Measurements from ENCODE around the gene RBM20. TPM values are rescaled to one million over a fixed set of nuclear protein-coding genes. Genes with fewer than 3 reads are reported as not detected.

The RBM20 gene
- total RNA-seq, 1 donor from 2014 or later, result 0.58 TPM

DNA sequence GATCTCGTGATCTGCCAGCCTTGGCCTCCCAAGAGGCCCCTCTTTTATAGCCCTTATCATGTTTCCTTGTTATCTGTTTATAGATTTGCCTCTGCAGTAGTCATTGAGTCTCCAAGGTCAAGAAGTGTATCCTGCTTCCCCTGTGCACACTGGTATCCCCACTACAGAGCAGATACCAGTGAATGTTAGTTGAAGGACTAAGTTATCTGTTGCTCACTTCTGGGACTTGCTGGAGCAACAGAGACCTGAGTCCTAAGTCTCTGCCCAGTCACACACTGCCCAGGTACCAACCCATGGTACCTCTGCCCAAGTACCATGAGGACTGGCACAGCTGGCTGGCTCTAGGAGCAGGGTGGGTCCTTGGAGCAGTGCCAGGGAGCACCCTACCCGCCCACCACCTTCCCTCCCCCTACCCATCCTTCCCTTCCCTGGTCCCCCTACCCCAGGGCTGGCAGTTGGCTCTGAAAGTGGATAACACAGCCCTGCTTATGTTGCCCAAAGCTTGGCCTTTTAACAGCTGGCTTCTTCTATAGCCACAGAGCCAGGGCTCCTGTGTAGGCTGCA, 201.1 kb downstream of the RBM20 start:
- H3K4me1 Mint-ChIP-seq, result peaks cover 18% of the 10 kb centered on the region
- no peak for DNase-seq (ENCODE audit: low read depth, low spot score)
- H3K4me3 Mint-ChIP-seq, result no peak overlapping the region
- H3K36me3 Mint-ChIP-seq (ENCODE audit: low read depth), result no peaks in the 10 kb centered on the region
- H3K27me3 Mint-ChIP-seq (ENCODE audit: low read depth), result no peaks in the 10 kb centered on the region
- H3K27ac Mint-ChIP-seq (ENCODE audit: unreplicated experiment), result peak overlapping the region; percentile 87
- TF ChIP-seq, protein P1, sequence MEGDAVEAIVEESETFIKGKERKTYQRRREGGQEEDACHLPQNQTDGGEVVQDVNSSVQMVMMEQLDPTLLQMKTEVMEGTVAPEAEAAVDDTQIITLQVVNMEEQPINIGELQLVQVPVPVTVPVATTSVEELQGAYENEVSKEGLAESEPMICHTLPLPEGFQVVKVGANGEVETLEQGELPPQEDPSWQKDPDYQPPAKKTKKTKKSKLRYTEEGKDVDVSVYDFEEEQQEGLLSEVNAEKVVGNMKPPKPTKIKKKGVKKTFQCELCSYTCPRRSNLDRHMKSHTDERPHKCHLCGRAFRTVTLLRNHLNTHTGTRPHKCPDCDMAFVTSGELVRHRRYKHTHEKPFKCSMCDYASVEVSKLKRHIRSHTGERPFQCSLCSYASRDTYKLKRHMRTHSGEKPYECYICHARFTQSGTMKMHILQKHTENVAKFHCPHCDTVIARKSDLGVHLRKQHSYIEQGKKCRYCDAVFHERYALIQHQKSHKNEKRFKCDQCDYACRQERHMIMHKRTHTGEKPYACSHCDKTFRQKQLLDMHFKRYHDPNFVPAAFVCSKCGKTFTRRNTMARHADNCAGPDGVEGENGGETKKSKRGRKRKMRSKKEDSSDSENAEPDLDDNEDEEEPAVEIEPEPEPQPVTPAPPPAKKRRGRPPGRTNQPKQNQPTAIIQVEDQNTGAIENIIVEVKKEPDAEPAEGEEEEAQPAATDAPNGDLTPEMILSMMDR (conservative IDR thresholded peaks at IDR 0.05), result no peak
- H3K9me3 Mint-ChIP-seq, result no peaks in the 10 kb centered on the region

DNA sequence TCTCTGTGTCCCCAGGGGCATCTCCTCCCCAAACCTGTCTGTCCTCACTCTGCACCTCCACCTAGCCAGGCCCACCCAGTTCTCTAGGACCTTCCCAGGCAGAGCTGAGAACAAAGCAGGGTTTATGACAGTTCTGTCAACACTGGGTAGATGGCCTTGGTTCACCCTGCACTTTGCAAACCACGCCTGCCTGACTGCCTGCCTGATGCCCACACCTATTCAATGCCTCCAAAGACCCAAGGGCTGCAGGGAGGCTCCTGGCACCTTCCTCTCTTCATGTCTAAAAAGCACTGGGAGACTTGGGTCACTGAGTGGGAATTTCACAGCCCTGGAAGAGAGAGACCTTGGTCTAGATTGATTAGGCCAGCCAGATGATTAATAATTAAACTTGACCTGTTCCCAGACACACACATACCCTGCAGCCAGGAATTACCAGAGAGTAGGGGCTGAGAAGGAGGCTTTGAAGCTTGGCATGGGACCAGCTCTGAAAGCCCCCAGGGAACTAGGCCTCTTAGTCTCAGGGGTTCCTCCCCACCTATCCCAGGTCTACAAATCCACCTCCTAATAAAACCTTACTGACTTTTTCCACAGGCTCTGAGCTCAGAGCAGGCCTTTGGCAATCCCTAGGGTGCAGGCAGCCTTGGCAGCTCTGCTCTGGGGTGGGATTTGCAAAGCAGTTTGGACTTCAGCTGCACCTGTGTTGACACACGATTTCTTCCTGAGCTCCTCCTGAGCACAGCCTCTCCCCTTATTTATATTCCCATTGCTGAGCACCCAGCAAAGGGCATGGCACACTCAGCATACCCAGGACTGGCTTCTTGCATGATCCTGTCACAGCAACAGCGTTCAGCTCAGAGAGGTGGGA, 201.9 kb downstream of the RBM20 start:
- peaks cover 21% of the 10 kb centered on the region for H3K4me1 Mint-ChIP-seq
- no peaks in the 10 kb centered on the region for H3K27me3 Mint-ChIP-seq (ENCODE audit: low read depth)
- no peak for DNase-seq (ENCODE audit: low read depth, low spot score)
- no peaks in the 10 kb centered on the region for H3K9me3 Mint-ChIP-seq
- no peak overlapping the region for H3K27ac Mint-ChIP-seq (ENCODE audit: unreplicated experiment)
- TF ChIP-seq, protein P1 (conservative IDR thresholded peaks at IDR 0.05), result no peak
- H3K4me3 Mint-ChIP-seq, result no peak overlapping the region
- H3K36me3 Mint-ChIP-seq (ENCODE audit: low read depth), result no peaks in the 10 kb centered on the region

DNA sequence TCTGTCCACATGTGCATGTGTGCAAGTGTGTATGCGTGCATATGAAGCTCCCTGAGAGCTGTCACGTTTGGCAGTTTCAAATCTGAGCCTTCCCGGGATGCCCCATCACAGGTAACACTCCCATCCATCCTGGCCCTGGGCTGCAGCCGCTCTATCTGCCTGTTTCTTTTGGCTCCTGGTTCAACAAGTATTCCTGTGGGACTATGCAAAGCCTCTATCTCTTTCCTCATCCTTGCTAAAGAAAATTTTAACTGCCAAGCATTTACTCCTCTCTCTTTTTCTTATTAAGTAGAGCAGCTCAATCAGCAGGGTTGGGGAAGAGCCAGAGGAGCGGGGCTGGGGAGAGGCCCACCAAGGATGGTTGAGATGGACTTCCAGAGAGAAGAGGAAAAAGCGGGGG, 203.2 kb downstream of the RBM20 start:
- DNase-seq (ENCODE audit: low read depth, low spot score), result no peak
- Mint-ChIP-seq H3K27ac (ENCODE audit: unreplicated experiment) (no peak overlapping the region), H3K4me1 (peaks cover 18% of the 10 kb centered on the region), H3K36me3 (ENCODE audit: low read depth) (no peaks in the 10 kb centered on the region), H3K9me3 (no peaks in the 10 kb centered on the region), H3K27me3 (ENCODE audit: low read depth) (no peaks in the 10 kb centered on the region), H3K4me3 (no peak overlapping the region)
- TF ChIP-seq, protein P1 (conservative IDR thresholded peaks at IDR 0.05), result no peak

DNA sequence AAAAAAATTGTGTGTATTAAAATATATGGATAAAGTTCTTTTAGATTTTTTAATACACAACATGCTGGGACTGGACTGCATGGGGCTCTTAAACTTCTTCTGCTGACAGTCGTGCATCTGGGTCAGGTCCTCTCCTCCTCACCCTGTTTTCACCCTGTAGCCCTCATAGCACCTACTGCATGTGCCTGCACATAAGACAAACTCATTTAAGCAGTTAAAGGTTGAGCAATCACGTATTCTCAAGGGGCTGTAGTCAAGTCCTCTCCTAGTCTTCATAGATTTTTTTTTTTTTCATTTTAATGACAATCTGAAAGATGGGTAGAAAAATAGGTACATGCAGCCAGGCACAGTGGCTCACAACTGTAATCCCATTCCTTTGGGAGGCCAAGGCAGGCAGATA, 204.0 kb downstream of the RBM20 start:
- Mint-ChIP-seq H3K36me3 (ENCODE audit: low read depth) (no peaks in the 10 kb centered on the region), H3K4me1 (peaks cover 10% of the 10 kb centered on the region), H3K4me3 (no peak overlapping the region), H3K27ac (ENCODE audit: unreplicated experiment) (no peak overlapping the region), H3K27me3 (ENCODE audit: low read depth) (no peaks in the 10 kb centered on the region), H3K9me3 (no peaks in the 10 kb centered on the region)
- TF ChIP-seq, protein P1 (conservative IDR thresholded peaks at IDR 0.05), result no peak
- DNase-seq (ENCODE audit: low read depth, low spot score), result no peak

DNA sequence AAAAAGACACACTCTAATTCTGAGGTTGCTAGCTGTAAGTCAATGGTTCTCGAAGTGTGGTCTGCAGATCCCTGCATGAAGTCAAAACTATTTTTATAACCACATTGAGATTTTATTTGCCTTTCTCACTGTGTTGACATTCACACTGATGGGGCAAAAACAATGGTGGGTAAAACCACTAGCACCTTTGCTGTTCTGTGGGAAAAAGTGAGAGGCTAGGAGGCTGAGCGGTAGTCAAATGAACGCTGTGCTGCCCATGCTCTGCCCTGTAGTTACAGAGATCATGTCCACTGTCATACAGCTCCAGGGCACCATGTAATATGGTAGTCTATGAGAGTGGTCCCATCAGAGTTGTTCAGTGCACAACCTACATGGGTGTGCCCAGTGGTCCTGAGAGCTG, 206.0 kb downstream of the RBM20 start:
- Mint-ChIP-seq H3K4me3 (no peak overlapping the region), H3K27ac (ENCODE audit: unreplicated experiment) (peak overlapping the region; percentile 77), H3K9me3 (no peaks in the 10 kb centered on the region), H3K4me1 (peaks cover 7% of the 10 kb centered on the region), H3K36me3 (ENCODE audit: low read depth) (no peaks in the 10 kb centered on the region), H3K27me3 (ENCODE audit: low read depth) (no peaks in the 10 kb centered on the region)
- TF ChIP-seq, protein P1 (conservative IDR thresholded peaks at IDR 0.05), result no peak
- DNase-seq (ENCODE audit: low read depth, low spot score), result no peak
